ENCODE data around the gene POMGNT1.

DNA sequence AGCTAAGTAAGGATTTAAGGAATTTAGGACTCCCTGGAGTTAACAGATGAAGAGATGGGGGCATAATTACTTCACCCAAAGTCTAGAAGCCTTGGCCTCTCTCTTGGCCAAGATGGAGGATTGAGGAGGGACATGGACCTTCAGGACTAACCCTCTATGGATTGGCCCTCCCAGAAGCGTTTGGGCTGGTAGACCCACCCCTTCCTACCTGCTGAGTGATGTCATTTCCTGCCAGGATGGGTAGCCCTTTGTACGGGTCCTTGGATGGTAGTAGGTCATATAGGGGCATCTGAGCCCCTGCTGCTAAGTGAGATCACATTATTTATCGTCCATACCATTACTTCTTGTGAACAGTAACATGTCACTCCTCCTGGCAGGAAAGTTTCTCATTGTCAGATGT, 22.6 kb upstream of the POMGNT1 start:
- TF ChIP-seq, protein P1, sequence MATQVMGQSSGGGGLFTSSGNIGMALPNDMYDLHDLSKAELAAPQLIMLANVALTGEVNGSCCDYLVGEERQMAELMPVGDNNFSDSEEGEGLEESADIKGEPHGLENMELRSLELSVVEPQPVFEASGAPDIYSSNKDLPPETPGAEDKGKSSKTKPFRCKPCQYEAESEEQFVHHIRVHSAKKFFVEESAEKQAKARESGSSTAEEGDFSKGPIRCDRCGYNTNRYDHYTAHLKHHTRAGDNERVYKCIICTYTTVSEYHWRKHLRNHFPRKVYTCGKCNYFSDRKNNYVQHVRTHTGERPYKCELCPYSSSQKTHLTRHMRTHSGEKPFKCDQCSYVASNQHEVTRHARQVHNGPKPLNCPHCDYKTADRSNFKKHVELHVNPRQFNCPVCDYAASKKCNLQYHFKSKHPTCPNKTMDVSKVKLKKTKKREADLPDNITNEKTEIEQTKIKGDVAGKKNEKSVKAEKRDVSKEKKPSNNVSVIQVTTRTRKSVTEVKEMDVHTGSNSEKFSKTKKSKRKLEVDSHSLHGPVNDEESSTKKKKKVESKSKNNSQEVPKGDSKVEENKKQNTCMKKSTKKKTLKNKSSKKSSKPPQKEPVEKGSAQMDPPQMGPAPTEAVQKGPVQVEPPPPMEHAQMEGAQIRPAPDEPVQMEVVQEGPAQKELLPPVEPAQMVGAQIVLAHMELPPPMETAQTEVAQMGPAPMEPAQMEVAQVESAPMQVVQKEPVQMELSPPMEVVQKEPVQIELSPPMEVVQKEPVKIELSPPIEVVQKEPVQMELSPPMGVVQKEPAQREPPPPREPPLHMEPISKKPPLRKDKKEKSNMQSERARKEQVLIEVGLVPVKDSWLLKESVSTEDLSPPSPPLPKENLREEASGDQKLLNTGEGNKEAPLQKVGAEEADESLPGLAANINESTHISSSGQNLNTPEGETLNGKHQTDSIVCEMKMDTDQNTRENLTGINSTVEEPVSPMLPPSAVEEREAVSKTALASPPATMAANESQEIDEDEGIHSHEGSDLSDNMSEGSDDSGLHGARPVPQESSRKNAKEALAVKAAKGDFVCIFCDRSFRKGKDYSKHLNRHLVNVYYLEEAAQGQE (IDR thresholded peaks at IDR 0.05; ENCODE audit: low read depth, low read length): no peak
- TF ChIP-seq EZH2 (IDR thresholded peaks at IDR 0.05; ENCODE audit: borderline replicate concordance, control insufficient read depth, low read depth, low read length) (no peak), SP1 (IDR thresholded peaks at IDR 0.05; ENCODE audit: low read depth, low read length) (no peak), RBBP5 (conservative IDR thresholded peaks at IDR 0.05) (no peak), SUZ12 (IDR thresholded peaks at IDR 0.05; ENCODE audit: unreplicated experiment) (no peak), POLR2AphosphoS5 (IDR thresholded peaks at IDR 0.05; ENCODE audit: low read length) (no peak), SMC3 (IDR thresholded peaks at IDR 0.05; ENCODE audit: borderline replicate concordance, low read length) (no peak), GABPA (IDR thresholded peaks at IDR 0.05; ENCODE audit: low read depth) (peak; percentile 59; the same call in 1 of the 2 replicates), ZSCAN29 (IDR thresholded peaks at IDR 0.05) (no peak), TAF1 (IDR thresholded peaks at IDR 0.05; ENCODE audit: borderline replicate concordance, low read depth, low read length) (no peak), CEBPB (IDR thresholded peaks at IDR 0.05; ENCODE audit: borderline replicate concordance in 1 of 2, low read depth in 2 of 2, low read length in 2 of 2) (no peak), FOS (IDR thresholded peaks at IDR 0.05; ENCODE audit: borderline replicate concordance, extremely low read depth, insufficient read length) (no peak)
- TF ChIP-seq, protein P2, sequence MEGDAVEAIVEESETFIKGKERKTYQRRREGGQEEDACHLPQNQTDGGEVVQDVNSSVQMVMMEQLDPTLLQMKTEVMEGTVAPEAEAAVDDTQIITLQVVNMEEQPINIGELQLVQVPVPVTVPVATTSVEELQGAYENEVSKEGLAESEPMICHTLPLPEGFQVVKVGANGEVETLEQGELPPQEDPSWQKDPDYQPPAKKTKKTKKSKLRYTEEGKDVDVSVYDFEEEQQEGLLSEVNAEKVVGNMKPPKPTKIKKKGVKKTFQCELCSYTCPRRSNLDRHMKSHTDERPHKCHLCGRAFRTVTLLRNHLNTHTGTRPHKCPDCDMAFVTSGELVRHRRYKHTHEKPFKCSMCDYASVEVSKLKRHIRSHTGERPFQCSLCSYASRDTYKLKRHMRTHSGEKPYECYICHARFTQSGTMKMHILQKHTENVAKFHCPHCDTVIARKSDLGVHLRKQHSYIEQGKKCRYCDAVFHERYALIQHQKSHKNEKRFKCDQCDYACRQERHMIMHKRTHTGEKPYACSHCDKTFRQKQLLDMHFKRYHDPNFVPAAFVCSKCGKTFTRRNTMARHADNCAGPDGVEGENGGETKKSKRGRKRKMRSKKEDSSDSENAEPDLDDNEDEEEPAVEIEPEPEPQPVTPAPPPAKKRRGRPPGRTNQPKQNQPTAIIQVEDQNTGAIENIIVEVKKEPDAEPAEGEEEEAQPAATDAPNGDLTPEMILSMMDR (IDR thresholded peaks at IDR 0.05 in 2 of 3, conservative IDR thresholded peaks at IDR 0.05 in 1 of 3; ENCODE audit: control insufficient read depth in 2 of 3, extremely low read depth in 1 of 3, insufficient read depth in 1 of 3, low read depth in 3 of 3, low read length in 3 of 3): no peak
- TF ChIP-seq, protein P3, sequence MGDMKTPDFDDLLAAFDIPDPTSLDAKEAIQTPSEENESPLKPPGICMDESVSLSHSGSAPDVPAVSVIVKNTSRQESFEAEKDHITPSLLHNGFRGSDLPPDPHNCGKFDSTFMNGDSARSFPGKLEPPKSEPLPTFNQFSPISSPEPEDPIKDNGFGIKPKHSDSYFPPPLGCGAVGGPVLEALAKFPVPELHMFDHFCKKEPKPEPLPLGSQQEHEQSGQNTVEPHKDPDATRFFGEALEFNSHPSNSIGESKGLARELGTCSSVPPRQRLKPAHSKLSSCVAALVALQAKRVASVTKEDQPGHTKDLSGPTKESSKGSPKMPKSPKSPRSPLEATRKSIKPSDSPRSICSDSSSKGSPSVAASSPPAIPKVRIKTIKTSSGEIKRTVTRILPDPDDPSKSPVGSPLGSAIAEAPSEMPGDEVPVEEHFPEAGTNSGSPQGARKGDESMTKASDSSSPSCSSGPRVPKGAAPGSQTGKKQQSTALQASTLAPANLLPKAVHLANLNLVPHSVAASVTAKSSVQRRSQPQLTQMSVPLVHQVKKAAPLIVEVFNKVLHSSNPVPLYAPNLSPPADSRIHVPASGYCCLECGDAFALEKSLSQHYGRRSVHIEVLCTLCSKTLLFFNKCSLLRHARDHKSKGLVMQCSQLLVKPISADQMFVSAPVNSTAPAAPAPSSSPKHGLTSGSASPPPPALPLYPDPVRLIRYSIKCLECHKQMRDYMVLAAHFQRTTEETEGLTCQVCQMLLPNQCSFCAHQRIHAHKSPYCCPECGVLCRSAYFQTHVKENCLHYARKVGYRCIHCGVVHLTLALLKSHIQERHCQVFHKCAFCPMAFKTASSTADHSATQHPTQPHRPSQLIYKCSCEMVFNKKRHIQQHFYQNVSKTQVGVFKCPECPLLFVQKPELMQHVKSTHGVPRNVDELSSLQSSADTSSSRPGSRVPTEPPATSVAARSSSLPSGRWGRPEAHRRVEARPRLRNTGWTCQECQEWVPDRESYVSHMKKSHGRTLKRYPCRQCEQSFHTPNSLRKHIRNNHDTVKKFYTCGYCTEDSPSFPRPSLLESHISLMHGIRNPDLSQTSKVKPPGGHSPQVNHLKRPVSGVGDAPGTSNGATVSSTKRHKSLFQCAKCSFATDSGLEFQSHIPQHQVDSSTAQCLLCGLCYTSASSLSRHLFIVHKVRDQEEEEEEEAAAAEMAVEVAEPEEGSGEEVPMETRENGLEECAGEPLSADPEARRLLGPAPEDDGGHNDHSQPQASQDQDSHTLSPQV (IDR thresholded peaks at IDR 0.05): no peak
